Measurements from ENCODE around the gene PRRC1. TPM values are rescaled to one million over a fixed set of nuclear protein-coding genes. Genes with fewer than 3 reads are reported as not detected.

PRRC1 gene
- total and polyA plus RNA-seq, 2 experiments from 2014 or later = 64.7 to 70.7 TPM

DNA sequence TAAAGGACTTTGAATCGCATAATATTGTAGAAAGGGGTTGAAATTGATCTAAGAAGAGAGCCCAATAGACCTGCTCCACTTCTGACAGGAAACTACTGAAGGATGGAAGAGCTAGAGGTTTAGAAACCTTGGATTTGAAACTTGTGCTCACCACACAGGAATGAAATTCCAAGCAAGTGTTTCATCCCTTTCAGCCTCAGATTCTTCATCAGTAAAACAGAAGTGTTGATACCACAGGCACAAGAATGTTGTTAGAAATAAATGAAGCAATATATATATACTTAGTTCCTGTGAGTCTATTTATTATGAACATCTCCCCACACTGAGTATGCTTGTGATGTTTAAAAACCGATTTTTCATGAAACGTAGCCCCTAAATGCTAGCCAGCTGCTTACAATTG lies 43.8 kb downstream of the PRRC1 start:
- ATAC-seq (no peak), DNase-seq (ENCODE audit: low spot score) (no peak)
- H3K4me3 ChIP-seq = no peak overlapping the region
- H3K9me3 Mint-ChIP-seq = no peaks in the 10 kb centered on the region
- no peak overlapping the region for H3K27ac Mint-ChIP-seq
- H3K27me3 Mint-ChIP-seq (ENCODE audit: insufficient read depth, low read depth, poor library complexity) = no peaks in the 10 kb centered on the region
- H3K36me3 ChIP-seq (ENCODE audit: insufficient read depth) = no peaks in the 10 kb centered on the region
- no peak overlapping the region for H2AFZ ChIP-seq
- no peak overlapping the region for H3K4me3 Mint-ChIP-seq
- H3K27ac ChIP-seq (ENCODE audit: low read depth) = no peak overlapping the region
- H3F3A ChIP-seq (replicated peaks; ENCODE audit: low read depth) = no peaks in the 10 kb centered on the region
- no peaks in the 10 kb centered on the region for H3K4me1 Mint-ChIP-seq
- H4K20me1 ChIP-seq (replicated peaks; ENCODE audit: insufficient read depth) = no peaks in the 10 kb centered on the region
- H3K4me1 ChIP-seq (ENCODE audit: insufficient read depth) = no peaks in the 10 kb centered on the region
- no peaks in the 10 kb centered on the region for H3K36me3 Mint-ChIP-seq (ENCODE audit: low read depth)
- no peaks in the 10 kb centered on the region for H3K9me2 ChIP-seq (ENCODE audit: insufficient read depth)
- H3K27me3 ChIP-seq (ENCODE audit: insufficient read depth) = no peaks in the 10 kb centered on the region
- no peaks in the 10 kb centered on the region for H3K79me2 ChIP-seq (replicated peaks; ENCODE audit: insufficient read depth)
- TF ChIP-seq POLR2AphosphoS5 (IDR thresholded peaks at IDR 0.05; ENCODE audit: low read depth) = no peak
- no peak for TF ChIP-seq CREB1 (CRISPR knock-in tag; IDR thresholded peaks at IDR 0.05; ENCODE audit: low read depth)
- no peak for TF ChIP-seq JUNB (IDR thresholded peaks at IDR 0.05; ENCODE audit: unreplicated experiment)
- TF ChIP-seq ZNF331 (CRISPR knock-in tag; IDR thresholded peaks at IDR 0.05; ENCODE audit: low read depth) = no peak
- no peak for TF ChIP-seq EZH2 (IDR thresholded peaks at IDR 0.05; ENCODE audit: low read depth, unreplicated experiment)
- TF ChIP-seq, protein P1, sequence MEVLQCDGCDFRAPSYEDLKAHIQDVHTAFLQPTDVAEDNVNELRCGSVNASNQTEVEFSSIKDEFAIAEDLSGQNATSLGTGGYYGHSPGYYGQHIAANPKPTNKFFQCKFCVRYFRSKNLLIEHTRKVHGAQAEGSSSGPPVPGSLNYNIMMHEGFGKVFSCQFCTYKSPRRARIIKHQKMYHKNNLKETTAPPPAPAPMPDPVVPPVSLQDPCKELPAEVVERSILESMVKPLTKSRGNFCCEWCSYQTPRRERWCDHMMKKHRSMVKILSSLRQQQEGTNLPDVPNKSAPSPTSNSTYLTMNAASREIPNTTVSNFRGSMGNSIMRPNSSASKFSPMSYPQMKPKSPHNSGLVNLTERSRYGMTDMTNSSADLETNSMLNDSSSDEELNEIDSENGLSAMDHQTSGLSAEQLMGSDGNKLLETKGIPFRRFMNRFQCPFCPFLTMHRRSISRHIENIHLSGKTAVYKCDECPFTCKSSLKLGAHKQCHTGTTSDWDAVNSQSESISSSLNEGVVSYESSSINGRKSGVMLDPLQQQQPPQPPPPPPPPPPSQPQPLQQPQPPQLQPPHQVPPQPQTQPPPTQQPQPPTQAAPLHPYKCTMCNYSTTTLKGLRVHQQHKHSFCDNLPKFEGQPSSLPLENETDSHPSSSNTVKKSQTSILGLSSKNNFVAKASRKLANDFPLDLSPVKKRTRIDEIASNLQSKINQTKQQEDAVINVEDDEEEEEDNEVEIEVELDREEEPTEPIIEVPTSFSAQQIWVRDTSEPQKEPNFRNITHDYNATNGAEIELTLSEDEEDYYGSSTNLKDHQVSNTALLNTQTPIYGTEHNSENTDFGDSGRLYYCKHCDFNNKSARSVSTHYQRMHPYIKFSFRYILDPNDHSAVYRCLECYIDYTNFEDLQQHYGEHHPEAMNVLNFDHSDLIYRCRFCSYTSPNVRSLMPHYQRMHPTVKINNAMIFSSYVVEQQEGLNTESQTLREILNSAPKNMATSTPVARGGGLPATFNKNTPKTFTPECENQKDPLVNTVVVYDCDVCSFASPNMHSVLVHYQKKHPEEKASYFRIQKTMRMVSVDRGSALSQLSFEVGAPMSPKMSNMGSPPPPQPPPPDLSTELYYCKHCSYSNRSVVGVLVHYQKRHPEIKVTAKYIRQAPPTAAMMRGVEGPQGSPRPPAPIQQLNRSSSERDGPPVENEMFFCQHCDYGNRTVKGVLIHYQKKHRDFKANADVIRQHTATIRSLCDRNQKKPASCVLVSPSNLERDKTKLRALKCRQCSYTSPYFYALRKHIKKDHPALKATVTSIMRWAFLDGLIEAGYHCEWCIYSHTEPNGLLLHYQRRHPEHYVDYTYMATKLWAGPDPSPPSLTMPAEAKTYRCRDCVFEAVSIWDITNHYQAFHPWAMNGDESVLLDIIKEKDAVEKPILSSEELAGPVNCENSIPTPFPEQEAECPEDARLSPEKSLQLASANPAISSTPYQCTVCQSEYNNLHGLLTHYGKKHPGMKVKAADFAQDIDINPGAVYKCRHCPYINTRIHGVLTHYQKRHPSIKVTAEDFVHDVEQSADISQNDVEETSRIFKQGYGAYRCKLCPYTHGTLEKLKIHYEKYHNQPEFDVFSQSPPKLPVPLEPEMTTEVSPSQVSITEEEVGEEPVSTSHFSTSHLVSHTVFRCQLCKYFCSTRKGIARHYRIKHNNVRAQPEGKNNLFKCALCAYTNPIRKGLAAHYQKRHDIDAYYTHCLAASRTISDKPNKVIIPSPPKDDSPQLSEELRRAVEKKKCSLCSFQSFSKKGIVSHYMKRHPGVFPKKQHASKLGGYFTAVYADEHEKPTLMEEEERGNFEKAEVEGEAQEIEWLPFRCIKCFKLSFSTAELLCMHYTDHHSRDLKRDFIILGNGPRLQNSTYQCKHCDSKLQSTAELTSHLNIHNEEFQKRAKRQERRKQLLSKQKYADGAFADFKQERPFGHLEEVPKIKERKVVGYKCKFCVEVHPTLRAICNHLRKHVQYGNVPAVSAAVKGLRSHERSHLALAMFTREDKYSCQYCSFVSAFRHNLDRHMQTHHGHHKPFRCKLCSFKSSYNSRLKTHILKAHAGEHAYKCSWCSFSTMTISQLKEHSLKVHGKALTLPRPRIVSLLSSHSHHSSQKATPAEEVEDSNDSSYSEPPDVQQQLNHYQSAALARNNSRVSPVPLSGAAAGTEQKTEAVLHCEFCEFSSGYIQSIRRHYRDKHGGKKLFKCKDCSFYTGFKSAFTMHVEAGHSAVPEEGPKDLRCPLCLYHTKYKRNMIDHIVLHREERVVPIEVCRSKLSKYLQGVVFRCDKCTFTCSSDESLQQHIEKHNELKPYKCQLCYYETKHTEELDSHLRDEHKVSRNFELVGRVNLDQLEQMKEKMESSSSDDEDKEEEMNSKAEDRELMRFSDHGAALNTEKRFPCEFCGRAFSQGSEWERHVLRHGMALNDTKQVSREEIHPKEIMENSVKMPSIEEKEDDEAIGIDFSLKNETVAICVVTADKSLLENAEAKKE (CRISPR knock-in tag; IDR thresholded peaks at IDR 0.05) = no peak
- TF ChIP-seq, protein P2, sequence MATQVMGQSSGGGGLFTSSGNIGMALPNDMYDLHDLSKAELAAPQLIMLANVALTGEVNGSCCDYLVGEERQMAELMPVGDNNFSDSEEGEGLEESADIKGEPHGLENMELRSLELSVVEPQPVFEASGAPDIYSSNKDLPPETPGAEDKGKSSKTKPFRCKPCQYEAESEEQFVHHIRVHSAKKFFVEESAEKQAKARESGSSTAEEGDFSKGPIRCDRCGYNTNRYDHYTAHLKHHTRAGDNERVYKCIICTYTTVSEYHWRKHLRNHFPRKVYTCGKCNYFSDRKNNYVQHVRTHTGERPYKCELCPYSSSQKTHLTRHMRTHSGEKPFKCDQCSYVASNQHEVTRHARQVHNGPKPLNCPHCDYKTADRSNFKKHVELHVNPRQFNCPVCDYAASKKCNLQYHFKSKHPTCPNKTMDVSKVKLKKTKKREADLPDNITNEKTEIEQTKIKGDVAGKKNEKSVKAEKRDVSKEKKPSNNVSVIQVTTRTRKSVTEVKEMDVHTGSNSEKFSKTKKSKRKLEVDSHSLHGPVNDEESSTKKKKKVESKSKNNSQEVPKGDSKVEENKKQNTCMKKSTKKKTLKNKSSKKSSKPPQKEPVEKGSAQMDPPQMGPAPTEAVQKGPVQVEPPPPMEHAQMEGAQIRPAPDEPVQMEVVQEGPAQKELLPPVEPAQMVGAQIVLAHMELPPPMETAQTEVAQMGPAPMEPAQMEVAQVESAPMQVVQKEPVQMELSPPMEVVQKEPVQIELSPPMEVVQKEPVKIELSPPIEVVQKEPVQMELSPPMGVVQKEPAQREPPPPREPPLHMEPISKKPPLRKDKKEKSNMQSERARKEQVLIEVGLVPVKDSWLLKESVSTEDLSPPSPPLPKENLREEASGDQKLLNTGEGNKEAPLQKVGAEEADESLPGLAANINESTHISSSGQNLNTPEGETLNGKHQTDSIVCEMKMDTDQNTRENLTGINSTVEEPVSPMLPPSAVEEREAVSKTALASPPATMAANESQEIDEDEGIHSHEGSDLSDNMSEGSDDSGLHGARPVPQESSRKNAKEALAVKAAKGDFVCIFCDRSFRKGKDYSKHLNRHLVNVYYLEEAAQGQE (IDR thresholded peaks at IDR 0.05; ENCODE audit: unreplicated experiment) = no peak
- TF ChIP-seq ZNF114 (CRISPR knock-in tag; IDR thresholded peaks at IDR 0.05) = no peak
- no peak for TF ChIP-seq NANOG (IDR thresholded peaks at IDR 0.05; ENCODE audit: borderline replicate concordance)
- TF ChIP-seq, protein P3, sequence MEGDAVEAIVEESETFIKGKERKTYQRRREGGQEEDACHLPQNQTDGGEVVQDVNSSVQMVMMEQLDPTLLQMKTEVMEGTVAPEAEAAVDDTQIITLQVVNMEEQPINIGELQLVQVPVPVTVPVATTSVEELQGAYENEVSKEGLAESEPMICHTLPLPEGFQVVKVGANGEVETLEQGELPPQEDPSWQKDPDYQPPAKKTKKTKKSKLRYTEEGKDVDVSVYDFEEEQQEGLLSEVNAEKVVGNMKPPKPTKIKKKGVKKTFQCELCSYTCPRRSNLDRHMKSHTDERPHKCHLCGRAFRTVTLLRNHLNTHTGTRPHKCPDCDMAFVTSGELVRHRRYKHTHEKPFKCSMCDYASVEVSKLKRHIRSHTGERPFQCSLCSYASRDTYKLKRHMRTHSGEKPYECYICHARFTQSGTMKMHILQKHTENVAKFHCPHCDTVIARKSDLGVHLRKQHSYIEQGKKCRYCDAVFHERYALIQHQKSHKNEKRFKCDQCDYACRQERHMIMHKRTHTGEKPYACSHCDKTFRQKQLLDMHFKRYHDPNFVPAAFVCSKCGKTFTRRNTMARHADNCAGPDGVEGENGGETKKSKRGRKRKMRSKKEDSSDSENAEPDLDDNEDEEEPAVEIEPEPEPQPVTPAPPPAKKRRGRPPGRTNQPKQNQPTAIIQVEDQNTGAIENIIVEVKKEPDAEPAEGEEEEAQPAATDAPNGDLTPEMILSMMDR (conservative IDR thresholded peaks at IDR 0.05; ENCODE audit: low read depth in 2 of 2) = no peak
- no peak for TF ChIP-seq EZH2phosphoT487 (IDR thresholded peaks at IDR 0.05; ENCODE audit: unreplicated experiment)
- TF ChIP-seq, protein P4, sequence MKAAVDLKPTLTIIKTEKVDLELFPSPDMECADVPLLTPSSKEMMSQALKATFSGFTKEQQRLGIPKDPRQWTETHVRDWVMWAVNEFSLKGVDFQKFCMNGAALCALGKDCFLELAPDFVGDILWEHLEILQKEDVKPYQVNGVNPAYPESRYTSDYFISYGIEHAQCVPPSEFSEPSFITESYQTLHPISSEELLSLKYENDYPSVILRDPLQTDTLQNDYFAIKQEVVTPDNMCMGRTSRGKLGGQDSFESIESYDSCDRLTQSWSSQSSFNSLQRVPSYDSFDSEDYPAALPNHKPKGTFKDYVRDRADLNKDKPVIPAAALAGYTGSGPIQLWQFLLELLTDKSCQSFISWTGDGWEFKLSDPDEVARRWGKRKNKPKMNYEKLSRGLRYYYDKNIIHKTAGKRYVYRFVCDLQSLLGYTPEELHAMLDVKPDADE (IDR thresholded peaks at IDR 0.05) = no peak
- TF ChIP-seq STAT1 (IDR thresholded peaks at IDR 0.05; ENCODE audit: unreplicated experiment) = no peak
- no peak overlapping the region for H3K4me2 ChIP-seq
